GM19025 (cell line): ENCODE measurements around the gene HERPUD2.
A peak's percentile ranks its signal among the peaks of the same experiment; 100 is the strongest.

ENCODE experiments used
- ATAC-seq: cut with Tn5 transposase; IDR thresholded peaks from one replicate; pipeline ENCODE4 v1.9.1; 2021; ENCODE audit warnings: mild to moderate bottlenecking, low read depth, moderate library complexity; ENCODE audit not compliant: unreplicated experiment

HERPUD2 gene, protein sequence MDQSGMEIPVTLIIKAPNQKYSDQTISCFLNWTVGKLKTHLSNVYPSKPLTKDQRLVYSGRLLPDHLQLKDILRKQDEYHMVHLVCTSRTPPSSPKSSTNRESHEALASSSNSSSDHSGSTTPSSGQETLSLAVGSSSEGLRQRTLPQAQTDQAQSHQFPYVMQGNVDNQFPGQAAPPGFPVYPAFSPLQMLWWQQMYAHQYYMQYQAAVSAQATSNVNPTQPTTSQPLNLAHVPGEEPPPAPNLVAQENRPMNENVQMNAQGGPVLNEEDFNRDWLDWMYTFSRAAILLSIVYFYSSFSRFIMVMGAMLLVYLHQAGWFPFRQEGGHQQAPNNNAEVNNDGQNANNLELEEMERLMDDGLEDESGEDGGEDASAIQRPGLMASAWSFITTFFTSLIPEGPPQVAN

DNA sequence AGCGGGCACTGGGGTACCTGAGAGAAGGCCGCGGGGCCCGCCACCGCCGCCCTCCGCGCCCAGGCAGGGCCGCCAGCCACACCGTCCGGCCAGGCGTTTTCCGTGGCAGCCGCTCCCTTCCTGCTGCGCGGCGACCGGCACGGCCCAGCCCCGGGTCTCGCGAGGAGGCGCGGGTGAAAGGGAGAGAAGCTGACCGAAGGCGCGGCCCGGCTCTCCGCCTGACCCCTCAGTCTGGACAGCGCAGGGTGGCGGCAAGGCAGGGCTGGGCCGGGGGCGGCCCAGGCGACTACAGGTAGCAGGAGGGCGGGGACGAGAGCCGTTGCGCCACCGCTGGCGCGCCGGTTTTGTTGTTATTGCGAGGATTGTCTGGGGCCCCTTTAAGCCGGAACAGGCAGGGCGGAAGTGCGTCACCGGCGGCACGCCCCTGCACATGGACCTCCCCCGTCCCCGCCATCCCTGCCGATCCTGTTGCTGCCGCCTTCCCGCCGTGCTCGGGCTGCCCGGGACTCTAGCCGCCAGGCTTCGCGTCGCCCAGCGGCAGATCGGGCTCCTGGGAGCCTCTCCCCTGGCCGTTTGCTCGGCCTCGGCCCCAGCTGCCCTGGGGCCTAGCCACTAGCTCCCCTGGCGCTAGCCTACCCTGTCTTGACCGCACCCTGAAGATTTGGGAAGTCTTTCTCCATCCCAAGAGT, at the start of gene HERPUD2:
Gene HERPUD2 (minus strand): TSS at position 352 of the 689 bp plus-strand sequence. CDS start 805 bp downstream, outside the sequence.
- peak; percentile 92 for ATAC-seq

DNA sequence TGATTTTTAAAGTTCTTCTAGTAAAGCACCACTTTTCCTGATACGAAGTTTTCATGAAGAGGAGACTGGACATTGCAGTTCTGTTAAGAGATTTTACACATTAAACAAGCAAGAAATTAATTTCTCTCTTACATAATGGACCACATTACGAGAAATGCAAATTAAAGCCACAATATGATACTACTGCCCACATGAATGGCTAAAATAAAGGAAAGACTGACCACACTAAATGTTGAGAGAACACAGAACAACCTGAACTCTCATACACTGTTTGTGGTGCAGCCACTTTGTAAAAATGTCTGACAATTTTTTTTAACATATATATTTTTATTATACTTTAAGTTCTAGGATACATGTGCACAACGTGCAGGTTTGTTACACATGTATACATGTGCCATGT, 44.0 kb upstream of the HERPUD2 start:
- ATAC-seq = no peak

DNA sequence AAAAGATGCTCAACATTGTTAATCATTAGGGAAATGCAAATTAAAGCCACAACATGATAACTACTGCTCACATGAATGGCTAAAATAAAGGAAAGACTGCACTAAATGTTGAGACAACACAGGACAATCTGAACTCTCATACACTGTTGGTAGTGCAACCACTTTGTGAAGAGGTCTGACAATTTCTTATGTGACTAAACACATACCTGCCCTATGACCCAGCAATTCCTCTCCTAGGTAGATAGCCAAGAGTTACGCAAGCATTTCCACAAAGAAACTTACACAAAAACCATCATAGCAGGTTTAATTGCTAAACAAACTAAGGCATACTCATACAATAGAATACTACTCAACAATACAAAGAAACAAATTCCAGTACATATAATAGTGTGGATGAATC, 41.8 kb upstream of the HERPUD2 start:
- ATAC-seq = no peak

DNA sequence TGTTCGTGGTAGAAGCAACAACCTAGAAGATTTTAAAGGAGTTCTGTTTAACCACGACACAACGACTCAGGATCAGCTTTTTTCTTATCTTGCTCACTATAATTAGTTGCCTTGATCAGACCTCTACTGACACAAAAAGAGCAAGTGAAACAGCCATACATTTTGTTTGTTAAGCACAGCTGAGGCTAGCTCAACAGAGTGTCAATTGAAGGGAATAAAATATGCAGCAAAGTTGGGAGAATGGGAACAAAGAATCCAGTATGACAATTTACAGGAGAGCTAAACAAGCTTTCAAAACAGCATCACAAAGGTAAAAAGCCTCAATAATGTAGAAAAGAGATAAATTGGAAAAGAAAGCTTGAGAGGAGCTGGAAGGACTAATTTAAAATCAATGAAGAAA, 40.5 kb upstream of the HERPUD2 start:
- ATAC-seq = no peak

DNA sequence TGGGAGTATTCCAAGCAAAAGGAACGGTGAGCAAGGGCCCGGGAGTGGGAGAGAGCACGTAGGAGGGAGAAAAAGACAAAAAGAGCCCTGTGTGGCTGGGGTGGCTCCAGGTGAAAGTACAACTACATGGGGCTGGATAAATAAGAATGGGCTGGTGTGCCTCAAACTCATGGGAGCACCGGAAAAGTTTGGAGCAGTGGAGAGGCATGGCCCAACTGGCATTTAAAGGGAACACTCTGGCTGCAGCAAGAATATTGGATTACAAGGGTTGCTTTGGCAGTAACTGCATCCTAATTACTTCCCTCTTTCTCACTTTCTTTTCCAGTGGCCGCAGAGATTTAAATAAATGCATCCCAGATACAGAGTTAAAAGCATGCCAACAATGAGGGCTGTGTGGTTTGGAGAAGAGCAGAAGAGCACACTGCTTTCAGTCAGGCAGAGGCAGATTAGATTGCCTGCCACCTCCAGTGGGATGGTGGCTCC, 39.1 kb upstream of the HERPUD2 start:
- ATAC-seq = no peak

DNA sequence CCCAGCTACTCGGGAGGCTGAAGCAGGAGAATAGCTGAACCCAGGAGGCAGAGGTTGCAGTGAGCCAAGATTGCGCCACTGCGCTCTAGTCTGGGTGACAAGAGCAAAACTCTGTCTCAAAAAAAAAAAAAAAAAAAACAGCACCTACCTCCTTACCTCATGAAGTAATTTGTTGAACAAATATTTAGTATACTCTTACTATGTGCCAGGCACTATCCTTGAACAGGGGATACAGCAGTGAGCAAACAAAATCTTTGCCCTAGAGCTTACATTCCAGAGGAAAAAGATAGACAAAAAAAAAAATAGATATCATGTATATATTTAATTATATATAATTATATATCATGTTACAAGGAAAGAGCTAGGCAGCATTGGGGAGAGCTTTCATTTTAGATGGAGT, 36.4 kb upstream of the HERPUD2 start:
- ATAC-seq = no peak

DNA sequence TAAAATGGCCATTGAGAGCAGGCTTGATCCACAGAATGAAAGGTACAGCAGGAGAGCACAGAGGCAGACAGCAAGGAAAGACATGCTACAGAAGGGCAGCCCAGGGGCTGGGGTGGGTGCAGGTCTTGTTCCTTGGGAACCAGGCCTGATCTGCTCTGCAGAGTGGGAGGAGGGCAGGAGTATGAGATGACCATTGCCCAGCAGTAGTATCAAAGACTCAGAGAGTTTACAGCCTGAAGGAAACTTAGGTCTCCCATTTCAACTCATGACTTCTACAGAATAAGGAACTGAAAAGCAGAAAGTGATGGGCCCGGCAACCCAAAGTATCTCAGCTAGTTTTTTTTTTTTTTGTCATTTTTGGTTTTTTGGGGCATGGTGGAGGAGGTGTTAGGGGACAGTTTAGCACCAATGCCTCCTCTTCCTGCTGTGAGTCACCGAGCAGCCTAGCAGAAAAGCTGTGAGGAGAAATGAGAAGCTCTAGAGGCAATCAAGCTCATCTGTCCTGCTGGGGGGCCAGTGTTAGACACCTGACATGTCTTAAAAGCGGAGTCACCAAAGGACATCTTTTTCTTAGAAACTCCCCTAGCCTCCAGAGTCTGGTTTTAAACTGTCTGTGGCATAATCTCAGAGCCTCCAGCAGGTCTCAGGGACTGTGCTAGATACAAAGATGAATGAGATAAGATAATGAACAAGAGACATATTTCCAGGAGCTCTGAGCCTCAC, 34.3 kb upstream of the HERPUD2 start:
- ATAC-seq = peak; percentile 44

DNA sequence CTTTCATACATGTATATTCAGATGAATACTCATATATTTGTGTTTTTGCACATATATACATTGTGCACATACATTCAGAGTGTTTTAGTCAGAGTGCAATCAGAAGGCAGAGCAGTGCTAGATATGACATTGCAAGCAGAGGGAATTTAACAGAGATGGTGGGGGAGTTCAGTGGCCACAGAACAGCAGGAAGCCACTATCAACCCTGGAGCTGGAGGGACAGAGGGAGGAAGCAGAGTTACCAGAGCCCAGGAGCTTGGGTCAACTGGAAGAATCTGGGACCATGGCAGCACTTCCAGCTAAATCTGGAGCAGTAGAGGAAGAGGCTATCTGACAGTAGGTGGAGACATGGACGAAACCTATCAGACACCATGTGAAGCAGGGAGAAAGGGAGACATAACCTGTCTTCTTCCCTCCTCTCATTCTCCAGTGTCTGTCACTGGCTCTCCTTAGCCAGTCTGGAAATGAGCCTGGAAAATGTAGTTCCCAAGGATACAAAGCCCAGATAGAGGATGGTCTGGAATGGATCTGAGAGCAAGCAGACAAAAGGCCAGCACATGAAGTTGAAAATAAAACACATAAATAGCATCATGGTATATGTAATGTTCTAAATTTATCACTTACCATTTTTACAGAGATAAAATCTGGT, 33.6 kb upstream of the HERPUD2 start:
- no peak for ATAC-seq

DNA sequence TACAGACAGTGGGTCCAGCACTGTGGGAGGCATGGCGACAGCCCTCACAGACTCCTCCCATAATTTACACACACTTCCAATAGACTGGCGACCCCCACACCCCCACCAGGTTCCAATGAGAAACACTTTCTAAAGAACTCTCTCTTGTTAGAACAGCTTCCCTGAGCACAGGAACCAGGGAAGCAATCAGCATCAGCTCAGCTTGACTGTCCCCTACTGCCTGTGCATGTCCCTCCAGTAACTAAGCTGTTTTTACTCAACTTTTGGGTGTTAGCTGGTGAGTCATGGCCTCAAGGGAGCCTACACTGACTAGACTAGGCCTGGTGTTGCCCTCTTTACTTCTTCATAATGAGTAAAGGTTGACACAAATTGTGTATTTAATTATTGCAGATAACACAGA, 32.6 kb upstream of the HERPUD2 start:
- no peak for ATAC-seq

DNA sequence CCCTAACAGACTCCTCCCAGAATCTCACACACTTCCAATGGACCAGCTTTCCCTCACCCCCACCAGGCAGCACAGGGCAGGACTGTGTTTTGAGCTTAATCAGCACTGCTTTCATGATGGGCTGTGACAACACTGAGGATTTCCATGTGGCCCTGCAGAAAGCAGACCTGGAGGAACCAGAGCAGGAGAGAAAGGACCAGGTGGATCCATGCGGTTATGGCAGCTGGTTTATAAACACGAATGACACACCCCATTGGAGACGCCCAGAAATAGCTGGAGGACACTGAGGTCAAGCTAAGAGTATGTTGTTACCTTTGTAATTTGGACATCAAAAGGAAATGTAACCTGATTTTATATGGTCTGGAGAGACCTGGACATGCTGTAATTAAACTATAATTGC, 31.7 kb upstream of the HERPUD2 start:
- no peak for ATAC-seq

DNA sequence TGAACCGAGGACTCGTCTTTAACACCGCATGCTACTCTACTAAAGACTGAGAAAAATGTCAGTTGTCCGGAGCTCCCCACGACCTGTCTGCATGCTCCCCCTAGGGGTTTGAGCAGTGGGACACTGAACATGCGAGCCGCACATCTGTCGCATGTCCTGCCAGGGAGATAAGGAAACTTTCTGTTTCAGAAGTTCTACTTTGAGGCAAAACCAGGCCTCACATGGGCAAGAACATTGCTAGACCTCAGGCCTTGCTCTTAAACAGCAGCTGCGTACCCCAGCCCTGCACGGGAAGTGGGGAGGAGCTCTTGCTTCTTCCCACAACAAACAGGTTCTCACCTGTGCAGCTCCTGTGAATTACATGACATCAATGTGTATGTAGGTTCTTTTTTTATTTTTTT, 30.3 kb upstream of the HERPUD2 start:
- peak; percentile 49 for ATAC-seq

DNA sequence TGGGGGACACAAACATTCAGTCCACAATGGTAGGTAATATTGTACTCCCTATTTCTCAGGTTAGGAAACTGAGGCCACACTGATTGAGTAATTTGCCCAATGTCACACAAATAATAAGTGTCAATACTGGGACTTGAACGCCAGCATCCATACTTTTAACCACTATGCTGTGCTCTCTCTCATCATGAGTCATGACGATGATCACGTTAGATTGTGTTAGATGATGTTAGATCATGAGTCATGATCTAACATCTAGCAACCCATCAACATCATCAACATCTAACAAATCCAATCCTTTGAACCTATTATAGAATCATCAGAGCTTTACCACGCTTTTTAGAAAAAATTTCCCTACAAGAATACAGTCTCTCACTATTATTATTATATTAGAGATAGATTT, 28.1 kb upstream of the HERPUD2 start:
- no peak for ATAC-seq

DNA sequence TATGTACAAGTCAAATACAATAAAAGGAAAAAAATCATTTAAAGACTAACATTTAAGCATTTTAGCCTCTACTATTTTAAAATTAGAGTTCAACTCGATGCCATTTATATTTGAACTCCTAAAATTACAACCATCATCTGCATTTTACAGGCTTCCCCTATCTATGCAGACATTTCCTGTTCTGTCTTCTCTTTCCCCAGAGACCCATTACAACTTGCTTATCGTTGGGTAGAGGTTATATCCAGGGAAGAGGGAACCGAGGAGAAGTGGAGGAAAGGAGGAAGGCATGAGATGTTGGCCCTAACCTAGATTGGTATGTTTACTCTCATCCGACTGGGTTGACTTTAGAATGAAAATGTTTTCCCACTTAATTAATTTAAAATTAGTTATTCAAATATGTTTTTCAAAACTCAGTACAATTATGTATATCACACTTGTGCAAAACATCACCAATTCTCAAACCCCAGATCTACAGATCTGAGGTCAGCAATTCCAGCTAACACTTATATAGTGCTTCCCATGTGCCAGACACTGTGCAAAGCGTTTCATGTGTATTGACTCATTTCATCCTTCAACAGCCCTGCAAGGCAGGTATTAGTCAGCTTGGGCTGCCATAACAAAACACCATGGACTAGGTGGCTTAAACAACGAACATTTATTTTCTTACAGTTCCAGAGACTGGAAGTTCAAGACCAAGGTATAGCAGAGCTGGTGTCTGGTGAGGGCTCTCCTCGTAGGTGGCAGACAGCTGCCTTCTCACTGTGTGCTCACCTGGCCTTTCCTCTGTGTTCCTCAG, 27.3 kb upstream of the HERPUD2 start:
- ATAC-seq = no peak

DNA sequence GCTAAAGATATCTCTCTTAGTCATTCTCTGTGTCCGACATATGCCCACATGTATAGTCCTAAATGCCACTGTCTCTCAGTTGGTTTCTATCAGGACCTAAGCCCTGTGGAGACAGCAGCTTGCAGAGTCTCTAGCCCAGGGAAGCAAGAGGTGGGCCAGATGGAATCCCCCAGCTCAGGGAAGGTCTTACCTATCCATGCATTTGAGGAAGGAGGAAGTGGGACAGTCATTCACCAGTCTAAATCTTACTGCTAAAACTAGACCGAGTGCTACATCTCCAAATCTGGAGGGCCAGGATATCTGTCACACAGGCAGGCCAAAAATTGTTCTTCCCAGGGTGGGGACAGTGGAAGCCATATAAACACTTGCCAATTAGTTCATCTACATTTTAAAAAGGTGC, 26.4 kb upstream of the HERPUD2 start:
- no peak for ATAC-seq

DNA sequence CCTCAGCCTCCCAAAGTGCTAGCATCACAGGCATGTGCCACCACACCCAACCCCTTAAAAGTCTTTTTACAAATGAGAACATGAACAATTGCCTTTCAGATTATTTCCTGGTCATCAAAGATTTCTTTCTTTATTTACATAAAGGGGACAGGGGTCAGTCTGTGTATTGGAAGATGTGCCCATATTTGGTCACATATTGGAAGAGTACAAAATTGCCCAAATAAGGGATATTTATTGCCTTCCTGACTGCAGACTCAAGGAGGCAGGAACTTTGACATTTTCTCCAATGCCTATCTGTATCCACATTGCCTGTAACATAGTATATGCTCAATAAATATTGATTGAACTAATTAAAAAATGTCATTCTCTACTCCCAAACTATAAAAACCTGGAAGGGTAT, 25.9 kb upstream of the HERPUD2 start:
- ATAC-seq = no peak

DNA sequence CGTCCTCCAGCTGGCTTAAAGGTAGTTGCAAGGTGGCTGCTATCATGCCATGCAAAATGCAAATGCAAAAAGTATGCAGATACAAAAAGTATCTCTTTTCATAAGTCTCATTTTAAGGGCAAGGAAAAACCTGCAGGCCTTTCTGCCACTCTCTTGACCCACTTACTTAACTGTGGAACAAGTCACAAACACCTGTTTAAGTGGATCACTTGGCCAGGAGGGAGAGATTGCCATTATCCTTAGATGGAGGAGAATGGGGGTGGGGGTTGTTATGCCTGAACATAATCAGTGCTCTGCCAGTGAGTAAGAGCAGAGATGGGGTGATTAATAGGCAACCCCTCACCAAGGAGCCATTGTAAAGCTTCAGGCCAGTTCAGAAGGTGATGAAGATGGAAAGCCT, 25.1 kb upstream of the HERPUD2 start:
- ATAC-seq = no peak

DNA sequence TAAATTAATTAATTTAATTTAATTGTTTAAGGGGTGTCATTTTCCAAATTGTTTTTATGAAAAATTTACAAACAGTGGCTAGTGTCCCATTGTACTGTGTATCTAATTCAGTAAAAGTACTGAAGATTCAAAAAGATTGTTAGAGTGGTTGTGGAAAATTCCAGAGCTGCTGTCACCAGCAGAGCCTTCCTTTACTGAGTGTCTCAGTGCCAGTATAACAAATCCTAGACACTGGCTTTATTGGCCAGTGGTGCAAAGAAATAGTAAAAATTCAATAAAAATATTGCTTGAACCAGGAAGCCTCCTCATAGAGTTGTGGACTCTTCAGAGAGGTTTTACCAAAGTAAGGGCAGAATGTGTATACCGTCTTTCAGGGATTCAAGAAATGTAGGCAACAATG, 23.1 kb upstream of the HERPUD2 start:
- ATAC-seq = no peak

DNA sequence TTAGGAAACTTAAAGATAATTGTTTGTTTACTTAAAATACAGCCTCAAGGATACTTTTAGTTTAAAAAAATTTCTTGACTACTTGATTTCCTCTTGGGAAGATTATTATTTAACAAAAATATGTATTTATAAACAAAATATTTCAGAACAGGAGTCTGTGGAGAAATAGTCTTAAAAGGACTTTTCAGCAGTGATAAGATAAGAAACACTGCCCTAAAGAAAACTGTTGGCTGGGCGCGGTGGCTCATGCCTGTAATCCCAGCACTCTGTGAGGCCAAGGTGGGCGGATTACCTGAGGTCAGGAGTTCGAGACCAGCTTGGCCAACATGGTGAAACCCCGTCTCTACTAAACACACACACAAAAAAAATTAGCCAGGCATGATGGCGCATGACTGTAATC, 22.6 kb upstream of the HERPUD2 start:
- no peak for ATAC-seq

DNA sequence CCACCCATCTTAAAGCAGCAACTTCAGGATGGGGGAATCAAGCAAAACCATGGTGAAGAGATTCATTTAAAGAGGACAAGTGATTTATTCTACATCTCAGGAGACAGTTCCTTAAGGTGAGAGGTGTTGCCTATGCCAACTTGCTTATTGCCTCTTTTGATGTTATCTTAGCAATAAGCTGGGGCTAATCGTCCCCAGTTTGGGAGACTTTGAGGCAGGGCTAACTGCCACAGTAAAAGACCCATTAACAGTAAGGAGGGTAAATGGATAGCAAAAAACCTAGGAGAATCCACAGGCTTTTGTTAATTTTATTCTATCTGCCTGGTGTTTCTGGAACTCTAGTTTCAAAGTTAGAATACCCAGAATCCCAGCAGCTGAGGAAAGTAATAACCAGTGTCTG, 22.1 kb upstream of the HERPUD2 start:
- ATAC-seq = no peak
